Endothelial cell of umbilical vein (primary cell): ENCODE measurements around the gene TRMT1. TPM values are rescaled to one million over a fixed set of nuclear protein-coding genes. Genes with fewer than 3 reads are reported as not detected.

Source experiments
- BruUV-seq: library from RNA; stranded (reverse); fragments of 400-500 nt; replicated peaks from 2 replicates; lab custom pipeline; 2021; lab: Mats Ljungman, UMichigan
- CTCF ChIA-PET: fragments of 300-600, 350-600 bp; sonication (Branson Sonifier 250); formaldehyde crosslinking; loops from one replicate; lab custom pipeline; 2021; ENCODE audit warnings: antibody characterized with exemption, inconsistent platforms; lab: Charles Lee
- POLR2A ChIA-PET: fragments of 300-600, 350-600 bp; sonication (Branson Sonifier 250); formaldehyde crosslinking; loops from one replicate; lab custom pipeline; 2021; ENCODE audit warnings: antibody characterized with exemption, inconsistent platforms; lab: Charles Lee
- DNase-seq: peaks from one replicate; pipeline ENCODE4 v3.0.0-alpha.2; 2011; ENCODE audit warnings: low read depth, low spot score
- FAIRE-seq: peaks from 2 replicates; lab custom pipeline; 2011; peaks lifted over from hg19 to GRCh38; lab: Jason Lieb, UNC
- H2AFZ ChIP-seq: 2 replicates; pipeline ENCODE4 v1.6.0; 2012; ENCODE audit warnings: low read depth, low read length, control low read depth, inconsistent platforms
- H3K27ac ChIP-seq: 2 replicates; pipeline ENCODE4 v1.5.1; 2011; ENCODE audit warnings: low read depth, mild to moderate bottlenecking, control low read depth, low read length, moderate library complexity; ENCODE audit not compliant: insufficient read depth
- H3K27me3 ChIP-seq, 2 experiments: 2 replicates each; pipeline versions ENCODE4 v1.6.0 to v1.6.1; 2011; ENCODE audit warnings: low read length in 2 of 2, mixed read lengths in 1 of 2; ENCODE audit not compliant: control insufficient read depth in 2 of 2, insufficient read depth in 2 of 2
- H3K36me3 ChIP-seq, 2 experiments: 2 replicates in 1 of 2; 3 replicates in 1 of 2; pipeline ENCODE4 v1.5.1; 2011; ENCODE audit warnings: low read length in 2 of 2, mild to moderate bottlenecking in 1 of 2, moderate library complexity in 1 of 2; ENCODE audit not compliant: control insufficient read depth in 2 of 2, insufficient read depth in 2 of 2; ENCODE audit errors: extremely low read depth in 1 of 2
- H3K4me1 ChIP-seq: 3 replicates; pipeline ENCODE4 v1.5.1; 2011; ENCODE audit warnings: mild to moderate bottlenecking, low read length; ENCODE audit not compliant: control insufficient read depth, insufficient read depth; ENCODE audit errors: extremely low read depth
- H3K4me2 ChIP-seq: 2 replicates; pipeline ENCODE4 v1.6.1; 2011; ENCODE audit warnings: low read length, control low read depth, mixed read lengths; ENCODE audit not compliant: insufficient read depth
- H3K4me3 ChIP-seq, 3 experiments: fragments of 200-600 bp in 1 of 3; sonication (generic), shearing (Covaris generic) in 1 of 3; replicated peaks in 1 of 3; 2 replicates each; pipeline ENCODE4 v1.5.1; 2011 to 2016; ENCODE audit warnings: control low read depth in 3 of 3, low read length in 3 of 3, mild to moderate bottlenecking in 2 of 3, inconsistent platforms in 1 of 3, low read depth in 1 of 3, moderate library complexity in 1 of 3; ENCODE audit not compliant: insufficient read depth in 1 of 3
- H3K79me2 ChIP-seq: 2 replicates; pipeline ENCODE4 v1.6.0; 2012; ENCODE audit warnings: low read length, inconsistent platforms; ENCODE audit not compliant: control insufficient read depth, insufficient read depth
- H3K9ac ChIP-seq: replicated peaks from 2 replicates; pipeline ENCODE3; 2011; ENCODE audit warnings: low read length, control low read depth; ENCODE audit not compliant: insufficient read depth; ENCODE audit errors: extremely low read depth
- H3K9me1 ChIP-seq: replicated peaks from 3 replicates; pipeline ENCODE4 v1.6.0; 2011; ENCODE audit warnings: mild to moderate bottlenecking, low read length; ENCODE audit not compliant: control insufficient read depth, insufficient read depth; ENCODE audit errors: extremely low read depth
- H3K9me3 ChIP-seq: replicated peaks from 2 replicates; pipeline ENCODE4 v1.5.1; 2012; ENCODE audit warnings: low read length, inconsistent platforms; ENCODE audit not compliant: control insufficient read depth, insufficient read depth
- H4K20me1 ChIP-seq: replicated peaks from 2 replicates; pipeline ENCODE3; 2011; ENCODE audit warnings: mild to moderate bottlenecking, low read length; ENCODE audit not compliant: control insufficient read depth, insufficient read depth; ENCODE audit errors: extremely low read depth
- EZH2 ChIP-seq: IDR thresholded peaks from 2 replicates; pipeline ENCODE4 v1.6.1; 2012; ENCODE audit warnings: borderline replicate concordance, low read depth, mild to moderate bottlenecking, moderate library complexity, low read length, inconsistent platforms; ENCODE audit not compliant: severe bottlenecking
- FOS ChIP-seq: IDR thresholded peaks from 2 replicates; pipeline ENCODE4 v1.6.1; 2011; ENCODE audit warnings: mild to moderate bottlenecking, low read length, moderate library complexity, borderline replicate concordance; ENCODE audit not compliant: insufficient read depth
- GATA2 ChIP-seq: IDR thresholded peaks from 2 replicates; pipeline ENCODE4 v1.7.0; 2011; ENCODE audit warnings: low read depth, mild to moderate bottlenecking, moderate library complexity, mixed read lengths, low read length; ENCODE audit not compliant: insufficient read length, insufficient read depth
- JUN ChIP-seq: IDR thresholded peaks from 2 replicates; pipeline ENCODE4 v1.6.1; 2011; ENCODE audit warnings: borderline replicate concordance, low read depth; ENCODE audit not compliant: insufficient read length, insufficient read depth
- MAX ChIP-seq: IDR thresholded peaks from 2 replicates; pipeline ENCODE4 v1.6.1; 2011; ENCODE audit not compliant: insufficient read depth, insufficient read length
- MYC ChIP-seq: IDR thresholded peaks from one replicate; pipeline ENCODE4 v1.6.1; 2011; ENCODE audit warnings: mild to moderate bottlenecking, low read depth, low read length
- POLR2A ChIP-seq: IDR thresholded peaks from 2 replicates; pipeline ENCODE4 v1.6.1; 2012; ENCODE audit warnings: low read depth, mild to moderate bottlenecking, control low read depth, low read length
- POLR2AphosphoS5 ChIP-seq: IDR thresholded peaks from 2 replicates; pipeline ENCODE4 v1.6.1; 2012; ENCODE audit warnings: low read depth, mild to moderate bottlenecking, control low read depth, low read length, moderate library complexity; ENCODE audit not compliant: insufficient read depth
- dilution Hi-C: fragments of 300-500 bp; cut with MboI; formaldehyde crosslinking; loops from one replicate; pipeline ENCODE4 v1.15.0; 2019; ENCODE audit warnings: low sequenced_read_pairs; ENCODE audit not compliant: extremely low pct_ligation_motif_present
- intact Hi-C: fragments of 100-400 bp; cut with micrococcal nuclease; formaldehyde crosslinking; loops from one replicate; pipeline ENCODE4 v1.10.0; 2022
- polyA plus RNA-seq, 4 experiments: library from polyadenylated mRNA; depleted of rRNA in 3 of 4; stranded (reverse) in 3 of 4; unstranded in 1 of 4; fragments of >200 nt; gene quantifications; 2 replicates each; pipeline versions ENCODE4 v1.2.1 to v1.2.3, GENCODE V29; 2011 to 2012; ENCODE audit warnings: missing spikeins in 1 of 4
- total RNA-seq: library from RNA; stranded (reverse); gene quantifications from 2 replicates; pipeline ENCODE4 v1.2.3, GENCODE V29; 2021
- TF ChIP-seq, protein P1 (sequence below), 2 donors: IDR thresholded peaks; 1 replicate in 1 of 2; 2 replicates in 1 of 2; pipeline ENCODE4 v1.5.1; 2011; ENCODE audit warnings: low read length in 2 of 2, mild to moderate bottlenecking in 2 of 2, moderate library complexity in 2 of 2, control low read depth in 1 of 2, inconsistent platforms in 1 of 2, low read depth in 1 of 2; ENCODE audit not compliant: insufficient read depth in 1 of 2; ENCODE audit errors: extremely low read depth in 1 of 2

Gene TRMT1
- total and polyA plus RNA-seq, 2 donors (not counting 3 experiments of a cell fraction or from before 2014, with no cell fraction given), result 46.3 to 53.0 TPM

DNA sequence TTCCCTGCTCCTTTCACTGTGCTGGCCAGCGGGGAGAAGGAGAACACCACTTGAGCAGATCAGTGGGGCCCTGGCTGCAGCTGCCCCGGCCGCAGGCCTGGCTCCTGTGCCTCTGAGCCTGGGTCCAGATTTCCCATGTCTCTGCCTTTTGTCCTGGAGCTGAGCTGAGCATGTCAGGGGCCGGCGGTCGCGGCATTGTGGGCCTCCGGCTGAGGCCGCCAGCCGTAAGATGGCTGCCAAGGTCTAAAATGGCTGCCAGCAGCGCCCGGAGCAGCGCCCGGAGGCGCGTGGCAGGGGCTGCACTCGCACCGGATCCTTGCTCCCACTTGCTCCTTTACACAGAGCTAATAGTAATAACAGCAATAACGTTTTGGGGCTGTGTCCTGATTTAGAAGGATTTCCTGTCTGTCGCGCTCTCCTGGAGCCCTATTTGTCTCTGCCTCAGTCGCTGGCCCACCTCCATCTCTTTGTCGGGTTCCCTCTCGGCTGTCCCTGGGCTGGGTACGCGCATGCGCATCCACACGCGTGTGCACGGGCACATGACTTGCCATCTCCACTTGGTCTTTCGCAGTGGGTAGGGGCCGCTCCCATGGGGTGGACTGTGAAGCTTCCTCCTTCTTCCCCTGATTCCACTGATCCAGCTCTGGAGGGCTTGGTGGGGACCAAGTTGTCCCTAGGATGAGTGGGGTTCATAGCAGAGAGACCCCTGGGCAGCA is 46.0 kb downstream of the TRMT1 start:
- Histone ChIP-seq H3K27me3 (no peaks in the 10 kb centered on the region), H2AFZ (no peak overlapping the region), H3K4me1 (no peaks in the 10 kb centered on the region), H3K4me3 (no peak overlapping the region), H3K9me3 (no peaks in the 10 kb centered on the region), H3K9me1 (no peaks in the 10 kb centered on the region), H3K27ac (no peak overlapping the region), H3K79me2 (no peaks in the 10 kb centered on the region), H3K4me2 (no peak overlapping the region), H3K9ac (no peak overlapping the region), H4K20me1 (no peaks in the 10 kb centered on the region), H3K36me3 (peaks cover 0 to 6% of the 10 kb centered on the region in 2 experiments)
- POLR2A ChIA-PET, result interaction anchor here (0.5 kb wide), 1 partner anchor 89 kb away, joined by 9 read pairs; no protein-coding TSS in a partner anchor
- DNase-seq (no peak), FAIRE-seq (no peak)
- no peak for TF ChIP-seq JUN
- TF ChIP-seq POLR2AphosphoS5, result no peak
- TF ChIP-seq EZH2, result no peak
- no peak for TF ChIP-seq GATA2
- TF ChIP-seq POLR2A, result no peak
- TF ChIP-seq FOS, result no peak
- no peak for TF ChIP-seq MAX
- TF ChIP-seq, protein P1, sequence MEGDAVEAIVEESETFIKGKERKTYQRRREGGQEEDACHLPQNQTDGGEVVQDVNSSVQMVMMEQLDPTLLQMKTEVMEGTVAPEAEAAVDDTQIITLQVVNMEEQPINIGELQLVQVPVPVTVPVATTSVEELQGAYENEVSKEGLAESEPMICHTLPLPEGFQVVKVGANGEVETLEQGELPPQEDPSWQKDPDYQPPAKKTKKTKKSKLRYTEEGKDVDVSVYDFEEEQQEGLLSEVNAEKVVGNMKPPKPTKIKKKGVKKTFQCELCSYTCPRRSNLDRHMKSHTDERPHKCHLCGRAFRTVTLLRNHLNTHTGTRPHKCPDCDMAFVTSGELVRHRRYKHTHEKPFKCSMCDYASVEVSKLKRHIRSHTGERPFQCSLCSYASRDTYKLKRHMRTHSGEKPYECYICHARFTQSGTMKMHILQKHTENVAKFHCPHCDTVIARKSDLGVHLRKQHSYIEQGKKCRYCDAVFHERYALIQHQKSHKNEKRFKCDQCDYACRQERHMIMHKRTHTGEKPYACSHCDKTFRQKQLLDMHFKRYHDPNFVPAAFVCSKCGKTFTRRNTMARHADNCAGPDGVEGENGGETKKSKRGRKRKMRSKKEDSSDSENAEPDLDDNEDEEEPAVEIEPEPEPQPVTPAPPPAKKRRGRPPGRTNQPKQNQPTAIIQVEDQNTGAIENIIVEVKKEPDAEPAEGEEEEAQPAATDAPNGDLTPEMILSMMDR (IDR thresholded peaks at IDR 0.05; ENCODE audit: extremely low read depth in 1 of 2, insufficient read depth in 1 of 2, low read depth in 1 of 2, low read length in 2 of 2), result no peak
- no peak for TF ChIP-seq MYC
- BruUV-seq, result no TSS peak
- dilution Hi-C loops, result no loop called here
- CTCF ChIA-PET, result interaction anchor here (0.7 to 6.2 kb wide), 6 partner anchors 9 to 105 kb away, joined by 3 to 32 read pairs (median 10); no protein-coding TSS in a partner anchor
- intact Hi-C loops, result no loop called here
